ENCODE data around the gene PLEKHA8. TPM values are rescaled to one million over a fixed set of nuclear protein-coding genes. Genes with fewer than 3 reads are reported as not detected.
A peak's percentile ranks its signal among the peaks of the same experiment; 100 is the strongest.

The PLEKHA8 gene
- total RNA-seq, 1 experiment from 2014 or later, result 23.0 TPM

DNA sequence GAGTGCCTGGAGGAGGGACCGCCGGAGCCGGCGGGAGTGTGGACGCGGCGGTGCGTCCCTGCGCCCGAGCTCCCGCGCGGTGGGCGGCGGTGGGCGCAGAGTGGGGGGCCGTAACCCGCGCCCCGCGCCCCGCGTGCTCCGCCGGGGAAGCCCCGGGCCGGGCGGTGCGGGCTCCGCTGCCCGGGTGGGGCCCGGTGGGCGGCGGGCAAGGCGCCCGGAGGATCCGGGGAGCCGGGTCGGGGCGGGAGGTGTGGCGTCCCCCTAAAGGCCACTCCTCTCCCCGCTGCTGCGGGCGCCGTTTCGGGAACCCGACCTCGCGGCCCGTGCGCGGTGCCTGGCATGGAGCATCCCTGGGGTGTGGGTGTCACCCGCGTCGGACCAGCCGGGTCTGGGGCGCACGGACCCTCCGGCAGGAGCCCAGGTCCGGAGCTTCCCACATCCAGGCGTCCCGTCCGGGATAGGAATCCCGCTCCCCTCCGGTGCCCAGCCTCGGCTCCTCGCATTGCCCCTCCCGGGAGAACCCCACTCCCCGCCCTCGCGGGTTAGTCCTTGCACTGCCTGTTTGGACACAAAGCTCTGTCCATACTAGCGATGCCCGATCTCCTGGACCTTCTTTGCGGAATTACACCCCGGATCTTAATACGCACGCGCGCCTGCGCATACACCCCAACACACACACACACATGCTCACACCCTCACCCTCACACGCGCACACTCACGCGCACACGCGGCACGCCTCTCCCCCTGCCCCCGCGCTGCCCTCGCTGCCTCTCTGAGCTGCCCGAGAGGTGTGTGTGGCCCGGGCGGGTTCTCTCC lies 107.3 kb downstream of the PLEKHA8 start:
- intact Hi-C loops (cut with micrococcal nuclease; ENCODE audit: unreplicated experiment), result loop anchor here (2.0 kb wide), 3 partner anchors 31 to 149 kb away; partner anchors contain the start of genes PLEKHA8 and ZNRF2
- peaks cover 4% of the 10 kb centered on the region; the same call in 1 of the 2 replicates for H3F3A ChIP-seq (ENCODE audit: insufficient read depth, low read depth)
- no peaks in the 10 kb centered on the region for H3K9me2 ChIP-seq (ENCODE audit: insufficient read depth)
- TF ChIP-seq CTCF (conservative IDR thresholded peaks at IDR 0.05), result no peak
- H3K27me3 ChIP-seq (ENCODE audit: insufficient read depth, low read depth), result peaks cover 12% of the 10 kb centered on the region; the same call in 1 of the 2 replicates
- BruUV-seq (replicated peaks), result no TSS peak
- H3K4me2 ChIP-seq, result peak overlapping the region; percentile 84
- 0 out of 2 replicates have a peak, but pooled peaks cover 3% of the 10 kb centered on the region for H4K20me1 ChIP-seq (ENCODE audit: insufficient read depth)
- H3K4me1 ChIP-seq (replicated peaks; ENCODE audit: insufficient read depth), result peaks cover 8% of the 10 kb centered on the region; the same call in 1 of the 2 replicates
- H3K9me3 ChIP-seq (ENCODE audit: insufficient read depth, low read depth), result no peaks in the 10 kb centered on the region
- peak overlapping the region; percentile 55 for H3K4me3 ChIP-seq
- H3K79me2 ChIP-seq (ENCODE audit: low read depth), result no peaks in the 10 kb centered on the region
- peak in 1 of 2 experiments; percentile 70 for DNase-seq
- no peak overlapping the region for H3K27ac ChIP-seq
- CTCF ChIA-PET, result no interaction called here
- POLR2A ChIA-PET (ENCODE audit: unreplicated experiment), result interaction anchor here (0.7 kb wide), 1 partner anchor 527 kb away, joined by 3 read pairs; no protein-coding TSS in a partner anchor
- H2AFZ ChIP-seq, result peak overlapping the region; percentile 93
- no peaks in the 10 kb centered on the region for H3K36me3 ChIP-seq (ENCODE audit: low read depth)

- ChIA-PET POLR2A (ENCODE audit: unreplicated experiment) (interaction anchor here (0.6 to 0.7 kb wide), 2 partner anchors 147 to 528 kb away, joined by 3 read pairs; partner anchors contain the start of gene SCRN1), CTCF (no interaction called here)
- Histone ChIP-seq H3K27ac (no peak overlapping the region), H3K9me3 (ENCODE audit: insufficient read depth, low read depth) (no peaks in the 10 kb centered on the region), H3F3A (ENCODE audit: insufficient read depth, low read depth) (peaks cover 4% of the 10 kb centered on the region; the same call in 1 of the 2 replicates), H3K4me2 (peak overlapping the region; percentile 84), H3K27me3 (ENCODE audit: insufficient read depth, low read depth) (peaks cover 12% of the 10 kb centered on the region; the same call in 1 of the 2 replicates), H3K4me1 (replicated peaks; ENCODE audit: insufficient read depth) (peaks cover 8% of the 10 kb centered on the region; the same call in 1 of the 2 replicates), H3K79me2 (ENCODE audit: low read depth) (no peaks in the 10 kb centered on the region), H3K36me3 (ENCODE audit: low read depth) (no peaks in the 10 kb centered on the region), H2AFZ (peak overlapping the region; percentile 93), H3K4me3 (peak overlapping the region; percentile 55), H3K9me2 (ENCODE audit: insufficient read depth) (no peaks in the 10 kb centered on the region), H4K20me1 (ENCODE audit: insufficient read depth) (0 out of 2 replicates have a peak, but pooled peaks cover 3% of the 10 kb centered on the region)
- intact Hi-C loops (cut with micrococcal nuclease; ENCODE audit: unreplicated experiment), result no loop called here
- TF ChIP-seq EZH2 (IDR thresholded peaks at IDR 0.05; ENCODE audit: low read depth) (no peak), CTCF (conservative IDR thresholded peaks at IDR 0.05) (no peak)
- BruUV-seq (replicated peaks), result no TSS peak
- DNase-seq, result no peak
Measured at GRCh38 chr7:30136117-30136731, 108.0 kb downstream of the PLEKHA8 start.

DNA sequence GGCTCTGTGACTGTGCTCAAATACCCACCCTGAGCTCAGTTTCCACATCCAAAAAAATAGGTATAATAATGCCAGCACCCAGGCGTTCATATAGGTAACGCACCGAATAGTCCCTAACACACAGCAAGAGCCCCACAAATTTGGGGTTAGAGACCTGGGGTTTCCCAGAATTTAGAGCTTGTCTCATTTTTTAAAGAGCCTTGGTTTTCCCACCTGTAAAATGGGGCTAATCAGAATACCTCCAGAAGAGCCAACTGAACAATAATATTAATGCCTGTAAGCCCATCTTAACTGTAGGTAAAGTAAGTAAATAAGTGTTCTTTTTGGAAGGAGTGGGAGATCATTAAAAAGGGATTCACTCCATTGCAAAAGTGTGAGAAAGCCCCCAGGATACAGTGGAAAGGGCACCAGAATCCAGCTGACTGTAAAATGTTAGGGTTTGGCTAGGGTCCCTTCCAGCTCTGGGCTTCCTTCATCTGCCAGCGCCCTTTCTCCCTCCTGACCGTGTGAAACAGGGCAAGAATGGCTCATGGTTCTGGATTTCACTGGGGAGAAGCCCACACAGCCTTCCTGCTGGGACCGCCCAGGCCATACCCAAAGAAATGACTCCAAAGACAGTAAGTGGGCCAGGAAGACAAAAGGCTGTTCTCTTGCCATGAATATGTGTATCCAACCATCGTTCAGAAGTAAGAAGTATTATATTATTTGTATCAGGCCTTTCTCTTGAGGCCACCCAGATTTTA lies 108.7 kb downstream of the PLEKHA8 start:
- Histone ChIP-seq H3K4me3 (no peak overlapping the region), H3F3A (ENCODE audit: insufficient read depth, low read depth) (peaks cover 7% of the 10 kb centered on the region), H2AFZ (no peak overlapping the region), H3K9me3 (ENCODE audit: insufficient read depth, low read depth) (no peaks in the 10 kb centered on the region), H3K36me3 (ENCODE audit: low read depth) (no peaks in the 10 kb centered on the region), H3K4me1 (replicated peaks; ENCODE audit: insufficient read depth) (peaks cover 14% of the 10 kb centered on the region), H3K27me3 (ENCODE audit: insufficient read depth, low read depth) (peaks cover 12% of the 10 kb centered on the region; the same call in 1 of the 2 replicates), H3K27ac (no peak overlapping the region), H3K79me2 (ENCODE audit: low read depth) (no peaks in the 10 kb centered on the region), H3K9me2 (ENCODE audit: insufficient read depth) (no peaks in the 10 kb centered on the region), H4K20me1 (ENCODE audit: insufficient read depth) (0 out of 2 replicates have a peak, but pooled peaks cover 3% of the 10 kb centered on the region), H3K4me2 (no peak overlapping the region)
- intact Hi-C loops (cut with micrococcal nuclease; ENCODE audit: unreplicated experiment), result no loop called here
- no peak for DNase-seq
- CTCF ChIA-PET, result interaction anchor here (0.6 kb wide), 1 partner anchor 46 kb away, joined by 3 read pairs; no protein-coding TSS in a partner anchor
- POLR2A ChIA-PET (ENCODE audit: unreplicated experiment), result interaction anchor here (0.6 kb wide), 2 partner anchors 12 to 148 kb away, joined by 3 to 5 read pairs; partner anchors contain the start of gene SCRN1
- BruUV-seq (replicated peaks), result TSS peak; percentile 18
- TF ChIP-seq CTCF (conservative IDR thresholded peaks at IDR 0.05), result no peak
- TF ChIP-seq EZH2 (IDR thresholded peaks at IDR 0.05; ENCODE audit: low read depth), result no peak

Measured in PC-9 (cell line).